ENCODE data around the gene MTURN. TPM values are rescaled to one million over a fixed set of nuclear protein-coding genes. Genes with fewer than 3 reads are reported as not detected.
"Not testable (repeated sequence)": the region's sequence is repeated elsewhere in the genome, so short reads cannot be mapped to it uniquely, and the experiment has no call there.

The MTURN gene
- total RNA-seq, 1 donor from 2014 or later, result 18.0 TPM

DNA sequence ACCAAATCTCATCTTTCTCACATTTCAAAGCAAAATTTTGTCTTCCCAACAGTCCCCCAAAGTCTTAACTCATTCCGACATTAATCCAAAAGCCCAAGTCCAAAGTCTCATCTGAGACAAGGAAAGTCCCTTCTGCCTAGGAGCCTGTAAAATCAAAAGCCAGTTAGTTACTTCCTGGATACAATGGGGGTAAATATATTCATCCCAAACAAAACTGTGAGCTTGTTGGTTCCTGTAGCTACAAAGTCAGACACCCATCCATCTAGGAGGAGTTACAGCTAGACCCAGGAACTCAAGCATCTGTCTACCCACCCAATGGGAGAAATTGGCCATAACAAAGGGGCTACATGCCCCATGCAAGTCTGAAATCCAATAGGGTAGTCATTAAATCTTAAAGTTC, 51.9 kb downstream of the MTURN start:
- H3K36me3 ChIP-seq, result no peaks in the 10 kb centered on the region
- Mint-ChIP-seq H3K36me3 (no peaks in the 10 kb centered on the region), H3K27ac (no peak overlapping the region), H3K27me3 (ENCODE audit: insufficient read depth, low read depth) (peaks cover 14% of the 10 kb centered on the region), H3K9me3 (peaks cover 34% of the 10 kb centered on the region), H3K4me3 (no peak overlapping the region), H3K4me1 (peaks cover 16% of the 10 kb centered on the region)
- no peak for DNase-seq (ENCODE audit: low spot score)
- no peaks in the 10 kb centered on the region for H4K20me1 ChIP-seq (ENCODE audit: low read depth)
- H2AFZ ChIP-seq (replicated peaks), result no peak overlapping the region
- TF ChIP-seq EZH2 (IDR thresholded peaks at IDR 0.05), result no peak
- TF ChIP-seq, protein P1, sequence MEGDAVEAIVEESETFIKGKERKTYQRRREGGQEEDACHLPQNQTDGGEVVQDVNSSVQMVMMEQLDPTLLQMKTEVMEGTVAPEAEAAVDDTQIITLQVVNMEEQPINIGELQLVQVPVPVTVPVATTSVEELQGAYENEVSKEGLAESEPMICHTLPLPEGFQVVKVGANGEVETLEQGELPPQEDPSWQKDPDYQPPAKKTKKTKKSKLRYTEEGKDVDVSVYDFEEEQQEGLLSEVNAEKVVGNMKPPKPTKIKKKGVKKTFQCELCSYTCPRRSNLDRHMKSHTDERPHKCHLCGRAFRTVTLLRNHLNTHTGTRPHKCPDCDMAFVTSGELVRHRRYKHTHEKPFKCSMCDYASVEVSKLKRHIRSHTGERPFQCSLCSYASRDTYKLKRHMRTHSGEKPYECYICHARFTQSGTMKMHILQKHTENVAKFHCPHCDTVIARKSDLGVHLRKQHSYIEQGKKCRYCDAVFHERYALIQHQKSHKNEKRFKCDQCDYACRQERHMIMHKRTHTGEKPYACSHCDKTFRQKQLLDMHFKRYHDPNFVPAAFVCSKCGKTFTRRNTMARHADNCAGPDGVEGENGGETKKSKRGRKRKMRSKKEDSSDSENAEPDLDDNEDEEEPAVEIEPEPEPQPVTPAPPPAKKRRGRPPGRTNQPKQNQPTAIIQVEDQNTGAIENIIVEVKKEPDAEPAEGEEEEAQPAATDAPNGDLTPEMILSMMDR (IDR thresholded peaks at IDR 0.05), result no peak
- no peak for TF ChIP-seq EZH2phosphoT487 (IDR thresholded peaks at IDR 0.05)
- peaks cover 14% of the 10 kb centered on the region for H3K4me1 ChIP-seq
- H3K79me2 ChIP-seq (ENCODE audit: low read depth), result no peaks in the 10 kb centered on the region
- no peak overlapping the region for H3K9ac ChIP-seq
- H3K9me3 ChIP-seq (ENCODE audit: low read depth), result peaks cover 9% of the 10 kb centered on the region
- no peak overlapping the region for H3K4me2 ChIP-seq
- no peak overlapping the region for H3K27ac ChIP-seq
- no peak overlapping the region for H3K4me3 ChIP-seq
- H3K27me3 ChIP-seq, result no peaks in the 10 kb centered on the region
- H3F3A ChIP-seq (ENCODE audit: low read depth), result peaks cover 14% of the 10 kb centered on the region

DNA sequence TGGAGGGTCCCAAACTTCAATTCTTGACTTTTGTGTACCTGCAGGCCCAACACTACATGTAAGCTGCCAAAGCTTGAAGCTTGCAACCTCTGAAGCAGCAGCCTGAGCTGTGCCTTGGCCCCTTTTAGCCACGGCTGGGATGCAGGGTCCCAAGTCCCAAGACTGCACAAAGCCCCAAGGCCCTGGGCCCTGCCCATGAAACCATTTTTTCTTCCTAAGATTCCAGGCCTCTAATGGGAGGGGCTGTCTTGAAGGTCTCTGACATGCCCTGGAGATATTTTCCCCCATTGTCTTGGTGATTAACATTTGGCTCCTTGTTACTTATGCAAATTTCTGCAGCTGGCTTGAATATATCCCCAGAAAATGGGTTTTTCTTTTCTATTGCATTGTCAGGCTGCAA, 52.7 kb downstream of the MTURN start:
- Histone ChIP-seq H3K4me1 (peaks cover 14% of the 10 kb centered on the region), H3K27me3 (no peaks in the 10 kb centered on the region), H2AFZ (replicated peaks) (no peak overlapping the region), H3K4me2 (no peak overlapping the region), H3K79me2 (ENCODE audit: low read depth) (no peaks in the 10 kb centered on the region), H3K4me3 (no peak overlapping the region), H3K27ac (no peak overlapping the region), H3F3A (ENCODE audit: low read depth) (peaks cover 14% of the 10 kb centered on the region), H4K20me1 (ENCODE audit: low read depth) (no peaks in the 10 kb centered on the region), H3K9me3 (ENCODE audit: low read depth) (peaks cover 9% of the 10 kb centered on the region), H3K9ac (no peak overlapping the region), H3K36me3 (no peaks in the 10 kb centered on the region)
- no peak for DNase-seq (ENCODE audit: low spot score)
- Mint-ChIP-seq H3K4me3 (no peak overlapping the region), H3K9me3 (peaks cover 34% of the 10 kb centered on the region), H3K36me3 (no peaks in the 10 kb centered on the region), H3K27me3 (ENCODE audit: insufficient read depth, low read depth) (peaks cover 15% of the 10 kb centered on the region), H3K4me1 (peaks cover 16% of the 10 kb centered on the region), H3K27ac (no peak overlapping the region)
- TF ChIP-seq EZH2 (IDR thresholded peaks at IDR 0.05), result no peak
- TF ChIP-seq, protein P1 (IDR thresholded peaks at IDR 0.05), result no peak
- TF ChIP-seq EZH2phosphoT487 (IDR thresholded peaks at IDR 0.05), result no peak

DNA sequence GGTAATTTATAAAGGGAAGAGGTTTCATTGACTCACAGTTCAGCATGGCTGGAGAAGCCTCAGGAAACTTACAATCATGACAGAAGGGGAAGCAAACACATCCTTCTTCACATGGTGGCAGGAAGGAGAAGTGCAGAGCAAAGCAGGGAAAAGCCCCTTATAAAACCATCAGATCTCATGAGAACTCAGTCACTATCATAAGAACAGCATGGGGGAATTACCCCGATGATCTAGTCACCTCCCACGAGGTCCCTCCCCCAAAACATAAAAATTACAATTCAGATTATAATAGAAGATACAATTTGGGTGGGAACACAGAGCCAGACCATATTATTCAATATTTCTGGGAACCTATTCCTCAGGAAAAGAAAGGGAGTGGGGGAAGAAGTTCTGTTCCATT, 53.6 kb downstream of the MTURN start:
- not testable (repeated sequence) for DNase-seq (ENCODE audit: low spot score); H3K4me3 ChIP-seq; H3K4me3 Mint-ChIP-seq; H3K36me3 Mint-ChIP-seq; H3K36me3 ChIP-seq; H3K79me2 ChIP-seq (ENCODE audit: low read depth); H3K27ac Mint-ChIP-seq; H2AFZ ChIP-seq (replicated peaks); H3K9ac ChIP-seq; H4K20me1 ChIP-seq (ENCODE audit: low read depth); H3K9me3 ChIP-seq (ENCODE audit: low read depth); H3K27me3 ChIP-seq
- H3K9me3 Mint-ChIP-seq, result peaks cover 35% of the 10 kb centered on the region
- peaks cover 16% of the 10 kb centered on the region for H3K4me1 Mint-ChIP-seq
- Histone ChIP-seq H3K27ac (peak overlapping the region; percentile 70), H3F3A (ENCODE audit: low read depth) (peaks cover 14% of the 10 kb centered on the region), H3K4me2 (peak overlapping the region; percentile 35), H3K4me1 (peaks cover 14% of the 10 kb centered on the region)
- peaks cover 15% of the 10 kb centered on the region for H3K27me3 Mint-ChIP-seq (ENCODE audit: insufficient read depth, low read depth)

DNA sequence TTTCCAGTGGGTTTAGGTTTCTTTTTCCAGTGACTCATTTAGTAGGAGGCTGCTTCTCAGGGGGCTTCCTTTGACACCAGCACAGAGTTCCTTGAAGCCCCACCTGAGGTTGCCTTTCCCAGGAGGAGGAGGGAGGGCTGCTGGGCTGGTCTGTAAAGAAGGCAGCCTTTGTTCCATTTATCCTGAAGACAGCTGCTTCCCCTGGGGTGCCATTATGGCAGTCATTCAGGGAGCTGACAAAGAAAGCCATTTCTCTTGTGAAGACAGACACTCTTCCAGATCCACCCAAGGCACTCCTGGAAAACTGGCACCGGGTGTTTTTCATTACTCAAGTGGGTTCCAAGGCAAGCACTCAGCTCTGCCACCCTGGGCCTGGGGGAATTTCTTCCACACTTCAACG, 54.0 kb downstream of the MTURN start:
- H3K36me3 ChIP-seq, result no peaks in the 10 kb centered on the region
- H3K4me3 ChIP-seq, result no peak overlapping the region
- H3K27me3 ChIP-seq, result no peaks in the 10 kb centered on the region
- peak overlapping the region; percentile 70 for H3K27ac ChIP-seq
- no peaks in the 10 kb centered on the region for H3K79me2 ChIP-seq (ENCODE audit: low read depth)
- Mint-ChIP-seq H3K27me3 (ENCODE audit: insufficient read depth, low read depth) (peaks cover 16% of the 10 kb centered on the region), H3K9me3 (peaks cover 35% of the 10 kb centered on the region), H3K36me3 (no peaks in the 10 kb centered on the region), H3K27ac (no peak overlapping the region), H3K4me3 (no peak overlapping the region), H3K4me1 (peaks cover 16% of the 10 kb centered on the region)
- no peak overlapping the region for H3K9ac ChIP-seq
- H2AFZ ChIP-seq (replicated peaks), result no peak overlapping the region
- DNase-seq (ENCODE audit: low spot score), result peak; percentile 69
- peaks cover 14% of the 10 kb centered on the region for H3F3A ChIP-seq (ENCODE audit: low read depth)
- TF ChIP-seq EZH2phosphoT487 (IDR thresholded peaks at IDR 0.05) (no peak), EZH2 (IDR thresholded peaks at IDR 0.05) (no peak)
- TF ChIP-seq, protein P1 (IDR thresholded peaks at IDR 0.05), result no peak
- peak overlapping the region; percentile 35 for H3K4me2 ChIP-seq
- H3K9me3 ChIP-seq (ENCODE audit: low read depth), result peaks cover 9% of the 10 kb centered on the region
- no peaks in the 10 kb centered on the region for H4K20me1 ChIP-seq (ENCODE audit: low read depth)
- H3K4me1 ChIP-seq, result peaks cover 14% of the 10 kb centered on the region

Measured in neural progenitor cell (in vitro differentiated cells).